ENCODE results near the gene GET4. TPM values are rescaled to one million over a fixed set of nuclear protein-coding genes. Genes with fewer than 3 reads are reported as not detected.

Gene GET4
- total RNA-seq, 1 donor from 2014 or later, result 58.2 TPM

DNA sequence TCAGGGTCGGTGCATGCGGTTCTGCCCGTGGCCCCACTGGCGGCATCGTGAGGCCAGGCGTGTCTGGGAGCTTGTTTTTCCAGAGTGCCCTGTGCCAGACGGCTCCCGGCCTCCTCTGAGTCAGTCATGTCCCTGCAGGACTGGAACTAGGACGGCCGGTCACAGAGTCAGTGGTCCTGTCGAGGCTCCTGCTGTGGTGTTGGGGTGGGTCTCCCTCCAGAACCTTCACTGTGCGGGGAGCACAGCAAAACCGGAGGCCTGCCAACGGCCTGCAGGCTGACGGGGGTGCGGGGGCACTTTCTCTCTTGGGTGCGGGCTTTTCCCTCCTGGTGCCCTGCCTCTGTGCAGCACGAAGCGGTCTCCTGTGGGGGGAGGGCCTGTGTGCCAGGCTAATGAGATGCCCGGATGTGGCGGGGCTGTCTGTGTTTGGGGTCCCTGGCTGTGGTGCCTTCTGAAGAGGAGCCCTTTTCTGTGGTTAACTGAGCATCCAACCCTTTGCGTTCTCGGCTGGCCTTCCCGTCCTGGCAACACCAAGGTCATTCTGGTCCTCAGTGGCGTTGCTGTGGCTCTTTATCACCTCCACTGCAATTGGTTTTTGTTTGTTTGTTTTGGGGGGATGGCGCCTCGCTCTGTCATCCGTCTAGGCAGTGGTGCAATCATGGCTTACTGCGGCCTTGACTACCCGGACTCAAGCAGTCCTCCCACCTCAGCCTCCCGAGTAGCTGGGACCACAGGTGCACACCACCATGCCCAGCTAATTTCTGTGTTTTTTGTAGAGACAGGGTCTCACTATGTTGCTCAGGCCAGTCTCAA is 8.0 kb downstream of the GET4 start:
- H3K27me3 Mint-ChIP-seq, result no peaks in the 10 kb centered on the region
- no peak for DNase-seq (ENCODE audit: low spot score, unreplicated experiment)
- H3K27ac Mint-ChIP-seq, result no peak overlapping the region
- peaks cover 11% of the 10 kb centered on the region for H3K4me1 Mint-ChIP-seq (ENCODE audit: low read depth)
- H3K36me3 Mint-ChIP-seq (ENCODE audit: insufficient read depth), result peaks cover 5% of the 10 kb centered on the region
- no peaks in the 10 kb centered on the region for H3K9me3 Mint-ChIP-seq (ENCODE audit: low read depth)
- TF ChIP-seq, protein P1, sequence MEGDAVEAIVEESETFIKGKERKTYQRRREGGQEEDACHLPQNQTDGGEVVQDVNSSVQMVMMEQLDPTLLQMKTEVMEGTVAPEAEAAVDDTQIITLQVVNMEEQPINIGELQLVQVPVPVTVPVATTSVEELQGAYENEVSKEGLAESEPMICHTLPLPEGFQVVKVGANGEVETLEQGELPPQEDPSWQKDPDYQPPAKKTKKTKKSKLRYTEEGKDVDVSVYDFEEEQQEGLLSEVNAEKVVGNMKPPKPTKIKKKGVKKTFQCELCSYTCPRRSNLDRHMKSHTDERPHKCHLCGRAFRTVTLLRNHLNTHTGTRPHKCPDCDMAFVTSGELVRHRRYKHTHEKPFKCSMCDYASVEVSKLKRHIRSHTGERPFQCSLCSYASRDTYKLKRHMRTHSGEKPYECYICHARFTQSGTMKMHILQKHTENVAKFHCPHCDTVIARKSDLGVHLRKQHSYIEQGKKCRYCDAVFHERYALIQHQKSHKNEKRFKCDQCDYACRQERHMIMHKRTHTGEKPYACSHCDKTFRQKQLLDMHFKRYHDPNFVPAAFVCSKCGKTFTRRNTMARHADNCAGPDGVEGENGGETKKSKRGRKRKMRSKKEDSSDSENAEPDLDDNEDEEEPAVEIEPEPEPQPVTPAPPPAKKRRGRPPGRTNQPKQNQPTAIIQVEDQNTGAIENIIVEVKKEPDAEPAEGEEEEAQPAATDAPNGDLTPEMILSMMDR (IDR thresholded peaks at IDR 0.05; ENCODE audit: unreplicated experiment), result no peak
- no peak overlapping the region for H3K4me3 Mint-ChIP-seq (ENCODE audit: low read depth)

DNA sequence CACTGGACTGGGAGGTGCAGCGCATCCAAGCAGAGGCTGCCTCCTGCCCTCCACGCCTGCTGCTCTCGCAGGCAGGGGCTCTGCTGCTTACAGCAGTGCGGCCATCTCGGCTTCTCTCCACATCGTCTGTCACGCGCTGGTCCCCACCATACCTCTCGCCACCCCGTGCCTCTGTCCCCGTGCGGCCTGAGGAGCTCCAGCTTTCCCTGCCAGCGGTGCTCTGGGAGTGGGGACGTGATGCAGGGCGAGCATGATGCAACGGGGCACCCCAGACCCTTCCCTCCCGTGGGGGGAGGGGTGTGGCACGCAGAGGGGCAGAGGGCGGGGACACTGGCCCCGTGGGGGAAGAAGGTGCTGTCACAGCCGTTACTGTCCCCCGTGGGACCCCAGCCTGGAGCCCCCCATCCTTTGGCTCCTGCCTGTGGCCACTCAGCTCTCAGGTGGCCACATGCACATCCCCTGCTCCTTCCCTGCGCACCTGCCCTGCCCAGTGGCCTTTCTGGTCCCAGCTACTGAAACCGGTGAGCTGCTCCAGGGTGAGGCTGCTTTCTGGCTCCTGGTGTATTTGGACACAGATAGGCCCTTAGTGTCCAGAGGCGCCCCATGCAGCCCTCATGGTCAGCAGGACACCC is 9.0 kb downstream of the GET4 start:
- Mint-ChIP-seq H3K27me3 (no peaks in the 10 kb centered on the region), H3K4me3 (ENCODE audit: low read depth) (no peak overlapping the region), H3K36me3 (ENCODE audit: insufficient read depth) (peaks cover 5% of the 10 kb centered on the region), H3K4me1 (ENCODE audit: low read depth) (peaks cover 9% of the 10 kb centered on the region), H3K9me3 (ENCODE audit: low read depth) (no peaks in the 10 kb centered on the region), H3K27ac (no peak overlapping the region)
- DNase-seq (ENCODE audit: low spot score, unreplicated experiment), result no peak
- TF ChIP-seq, protein P1 (IDR thresholded peaks at IDR 0.05; ENCODE audit: unreplicated experiment), result no peak

DNA sequence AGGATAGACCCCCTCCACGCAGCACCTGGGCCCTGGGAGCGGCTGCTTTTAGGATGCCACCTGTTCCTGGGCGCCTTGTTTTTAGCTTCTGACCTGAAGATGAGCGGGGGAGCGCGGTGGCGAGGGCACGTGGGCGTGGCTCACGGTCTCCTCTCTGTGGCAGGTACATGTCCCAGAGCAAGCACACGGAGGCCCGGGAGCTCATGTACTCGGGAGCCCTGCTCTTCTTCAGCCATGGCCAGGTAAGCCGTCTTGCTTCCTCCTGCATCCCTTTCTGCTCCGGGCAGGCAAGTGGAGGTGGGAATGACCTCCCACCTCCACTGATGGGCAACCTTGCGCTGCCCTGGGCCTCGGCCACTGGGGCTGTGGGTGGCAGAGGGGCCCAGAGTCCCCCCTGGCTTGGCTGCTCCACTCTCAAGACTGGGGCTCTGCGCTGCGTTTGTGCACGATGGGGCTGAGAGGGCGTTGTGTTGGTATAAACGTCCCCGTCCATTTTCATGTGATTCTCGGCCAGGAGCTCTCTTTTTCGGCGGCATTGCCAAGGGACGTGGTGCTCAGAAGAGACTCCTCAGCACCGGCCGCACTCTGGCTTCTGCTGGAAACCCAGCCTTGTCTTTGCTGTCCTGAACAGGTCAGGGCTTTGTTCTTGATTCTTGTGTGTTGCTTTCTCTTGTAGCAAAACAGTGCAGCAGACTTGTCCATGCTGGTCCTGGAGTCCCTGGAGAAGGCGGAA is 9.7 kb downstream of the GET4 start:
- Mint-ChIP-seq H3K27me3 (no peaks in the 10 kb centered on the region), H3K36me3 (ENCODE audit: insufficient read depth) (peaks cover 10% of the 10 kb centered on the region), H3K9me3 (ENCODE audit: low read depth) (no peaks in the 10 kb centered on the region), H3K27ac (no peak overlapping the region), H3K4me1 (ENCODE audit: low read depth) (peaks cover 8% of the 10 kb centered on the region), H3K4me3 (ENCODE audit: low read depth) (no peak overlapping the region)
- DNase-seq (ENCODE audit: low spot score, unreplicated experiment), result no peak
- TF ChIP-seq, protein P1 (IDR thresholded peaks at IDR 0.05; ENCODE audit: unreplicated experiment), result no peak

DNA sequence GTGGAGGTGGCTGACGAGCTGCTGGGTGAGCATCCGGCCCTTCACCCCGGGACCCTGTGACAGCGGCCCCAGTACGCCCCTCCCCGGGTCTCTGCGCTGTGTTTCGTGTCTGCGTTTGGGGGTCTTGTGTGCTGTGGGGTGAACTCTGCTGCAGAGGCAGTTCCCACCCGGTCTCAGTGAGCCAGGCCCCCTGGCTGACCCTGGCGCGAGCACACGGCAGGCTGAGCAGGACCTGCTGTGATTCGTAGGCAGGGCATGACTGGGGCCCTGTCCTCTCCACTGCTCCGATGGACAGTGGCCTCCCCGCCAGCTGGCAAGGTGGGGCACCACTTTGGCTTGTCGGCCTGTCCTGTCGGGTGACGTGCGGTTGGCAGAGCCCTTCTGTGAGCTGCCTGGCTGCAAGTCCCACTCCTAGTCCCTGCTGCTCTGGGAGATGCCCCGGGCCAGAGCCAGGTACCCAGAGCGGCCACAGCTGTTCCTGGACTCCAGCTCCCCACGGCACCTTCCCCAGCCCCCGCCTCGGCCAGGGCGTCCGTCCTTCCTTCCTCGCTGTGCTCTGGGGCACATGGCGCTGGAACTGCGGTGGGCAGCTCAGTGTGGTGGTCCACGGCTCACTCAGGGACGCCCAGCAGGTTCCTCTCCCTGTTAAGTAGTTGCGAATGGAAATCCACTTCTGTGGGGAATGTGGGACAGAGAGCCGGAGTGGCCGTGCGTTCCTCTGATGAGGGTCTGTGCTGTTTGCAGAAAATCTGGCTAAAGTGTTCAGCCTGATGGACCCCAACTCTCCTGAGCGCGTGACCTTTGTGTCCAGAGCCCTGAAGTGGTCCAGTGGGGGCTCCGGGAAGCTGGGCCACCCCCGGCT is 10.5 kb downstream of the GET4 start:
- H3K36me3 Mint-ChIP-seq (ENCODE audit: insufficient read depth), result peaks cover 11% of the 10 kb centered on the region
- no peak overlapping the region for H3K4me3 Mint-ChIP-seq (ENCODE audit: low read depth)
- no peaks in the 10 kb centered on the region for H3K27me3 Mint-ChIP-seq
- no peak overlapping the region for H3K27ac Mint-ChIP-seq
- TF ChIP-seq, protein P1 (IDR thresholded peaks at IDR 0.05; ENCODE audit: unreplicated experiment), result no peak
- H3K9me3 Mint-ChIP-seq (ENCODE audit: low read depth), result no peaks in the 10 kb centered on the region
- DNase-seq (ENCODE audit: low spot score, unreplicated experiment), result no peak
- H3K4me1 Mint-ChIP-seq (ENCODE audit: low read depth), result peaks cover 8% of the 10 kb centered on the region
